Coronary artery (tissue), 2 donors: ENCODE measurements around the gene GPR17.

Experiments used
- DNase-seq: peaks from one replicate; pipeline ENCODE4 v3.0.0-alpha.2; 2017; ENCODE audit warnings: low spot score
- H3K27ac ChIP-seq, 2 donors: fragments of 200-600 bp; sonication (generic); one replicate each; pipeline ENCODE4 v1.5.1; 2016 to 2019
- H3K4me3 ChIP-seq: fragments of 200-600 bp; sonication (generic); 2 replicates; pipeline ENCODE4 v1.5.1; 2016; ENCODE audit warnings: mild to moderate bottlenecking, moderate library complexity
- CTCF ChIP-seq: fragments of 200-600 bp; sonication (generic); IDR thresholded peaks from one replicate; pipeline ENCODE4 v1.5.1; 2019; ENCODE audit warnings: antibody characterized with exemption

GPR17 gene

GRCh38 chr2:127622561-127623387, 23.2 kb upstream of the GPR17 start:
- Histone ChIP-seq H3K27ac (no peak overlapping the region), H3K4me3 (no peak overlapping the region)
- DNase-seq: peak; percentile 70
- TF ChIP-seq CTCF: no peak

- TF ChIP-seq CTCF: no peak
- Histone ChIP-seq H3K4me3 (no peak overlapping the region), H3K27ac (no peak overlapping the region)
- DNase-seq: peak; percentile 69
These were observed 22.3 kb upstream of the GPR17 start for GRCh38 chr2:127623388-127624319.

GRCh38 chr2:127624320-127624755, 21.6 kb upstream of the GPR17 start:
- DNase-seq: peak; percentile 68
- TF ChIP-seq CTCF: no peak
- Histone ChIP-seq H3K4me3 (no peak overlapping the region), H3K27ac (no peak overlapping the region)

- DNase-seq: no peak
- TF ChIP-seq CTCF: no peak
- Histone ChIP-seq H3K27ac (no peak overlapping the region), H3K4me3 (no peak overlapping the region)
These were observed 21.0 kb upstream of the GPR17 start for GRCh38 chr2:127624756-127625571.

GRCh38 chr2:127625572-127625951, 20.4 kb upstream of the GPR17 start:
- DNase-seq: no peak
- H3K27ac ChIP-seq: no peak overlapping the region
- no peak overlapping the region for H3K4me3 ChIP-seq
- TF ChIP-seq CTCF: no peak

GRCh38 chr2:127626175-127626574, 19.8 kb upstream of the GPR17 start:
- no peak overlapping the region for H3K27ac ChIP-seq
- no peak overlapping the region for H3K4me3 ChIP-seq
- DNase-seq: no peak
- TF ChIP-seq CTCF: no peak
